ENCODE measurements around the gene PAMR1. TPM values are rescaled to one million over a fixed set of nuclear protein-coding genes. Genes with fewer than 3 reads are reported as not detected.

PAMR1 gene
- total RNA-seq, 1 donor from 2014 or later, result 0.82 TPM

DNA sequence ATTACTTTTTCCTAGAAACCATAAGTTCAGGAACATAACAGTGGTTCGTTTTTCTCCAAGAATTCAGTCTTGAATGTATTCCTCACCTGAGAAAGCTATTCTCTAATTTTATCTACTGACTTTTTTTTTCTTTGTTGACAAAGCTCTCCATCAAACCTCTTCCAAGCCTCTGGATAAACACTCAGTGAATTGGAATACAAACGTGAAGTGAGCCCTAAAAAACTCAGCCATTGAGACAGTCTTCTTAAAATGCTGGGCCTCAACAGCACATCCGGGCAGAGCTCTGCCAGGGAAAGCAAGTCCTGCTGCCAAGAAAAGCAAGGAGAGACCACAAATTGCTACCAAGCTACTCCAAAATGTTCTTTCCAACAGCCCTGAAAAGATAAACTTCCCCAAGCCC lies 98.3 kb downstream of the PAMR1 start:
- DNase-seq (ENCODE audit: low spot score), result no peak
- no peaks in the 10 kb centered on the region for H3K36me3 Mint-ChIP-seq (ENCODE audit: low read depth, unreplicated experiment)
- H3K9me3 Mint-ChIP-seq (ENCODE audit: unreplicated experiment), result no peaks in the 10 kb centered on the region
- H3K4me3 Mint-ChIP-seq (ENCODE audit: unreplicated experiment), result no peak overlapping the region
- no peak for TF ChIP-seq CTCF (IDR thresholded peaks at IDR 0.05; ENCODE audit: unreplicated experiment)
- no peaks in the 10 kb centered on the region for H3K27me3 Mint-ChIP-seq (ENCODE audit: unreplicated experiment)
- H3K27ac Mint-ChIP-seq (ENCODE audit: unreplicated experiment), result no peak overlapping the region
- H3K4me1 Mint-ChIP-seq (ENCODE audit: unreplicated experiment), result no peaks in the 10 kb centered on the region

DNA sequence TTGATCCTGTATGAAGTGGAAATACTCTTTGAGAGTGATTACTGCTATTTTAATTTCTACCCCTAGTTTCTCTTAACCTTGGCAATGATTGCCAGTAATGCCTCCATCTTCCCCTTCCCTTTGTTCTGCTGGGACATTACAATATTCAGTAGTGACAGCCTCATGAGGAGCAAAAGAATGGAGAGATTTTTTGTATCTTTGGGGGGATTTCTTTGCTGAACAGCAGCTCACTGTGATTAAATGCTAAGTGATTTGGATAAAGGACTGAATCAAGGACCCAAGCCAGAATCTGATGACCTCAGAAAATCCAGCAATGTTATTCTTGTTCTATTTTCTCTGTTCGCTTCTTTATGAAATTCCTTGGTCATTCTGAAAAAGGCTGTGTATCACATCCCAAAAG lies 99.1 kb downstream of the PAMR1 start:
- no peaks in the 10 kb centered on the region for H3K36me3 Mint-ChIP-seq (ENCODE audit: low read depth, unreplicated experiment)
- no peaks in the 10 kb centered on the region for H3K4me1 Mint-ChIP-seq (ENCODE audit: unreplicated experiment)
- no peaks in the 10 kb centered on the region for H3K27me3 Mint-ChIP-seq (ENCODE audit: unreplicated experiment)

GRCh38 chr11:35425603-35426212 lies 99.7 kb downstream of the PAMR1 start:
- TF ChIP-seq CTCF (IDR thresholded peaks at IDR 0.05; ENCODE audit: unreplicated experiment), result no peak
- DNase-seq (ENCODE audit: low spot score), result no peak
- Mint-ChIP-seq H3K27ac (ENCODE audit: unreplicated experiment) (no peak overlapping the region), H3K9me3 (ENCODE audit: unreplicated experiment) (no peaks in the 10 kb centered on the region), H3K4me3 (ENCODE audit: unreplicated experiment) (no peak overlapping the region), H3K4me1 (ENCODE audit: unreplicated experiment) (no peaks in the 10 kb centered on the region), H3K27me3 (ENCODE audit: unreplicated experiment) (peaks cover 4% of the 10 kb centered on the region), H3K36me3 (ENCODE audit: low read depth, unreplicated experiment) (no peaks in the 10 kb centered on the region)

More for the DNA sequence above, 99.1 kb downstream of the PAMR1 start:
- no peak for TF ChIP-seq CTCF (IDR thresholded peaks at IDR 0.05; ENCODE audit: unreplicated experiment)
- no peak overlapping the region for H3K27ac Mint-ChIP-seq (ENCODE audit: unreplicated experiment)
- no peaks in the 10 kb centered on the region for H3K9me3 Mint-ChIP-seq (ENCODE audit: unreplicated experiment)
- no peak for DNase-seq (ENCODE audit: low spot score)
- no peak overlapping the region for H3K4me3 Mint-ChIP-seq (ENCODE audit: unreplicated experiment)

GRCh38 chr11:35424157-35424940 lies 101.1 kb downstream of the PAMR1 start:
- Mint-ChIP-seq H3K9me3 (ENCODE audit: unreplicated experiment) (no peaks in the 10 kb centered on the region), H3K4me3 (ENCODE audit: unreplicated experiment) (no peak overlapping the region), H3K36me3 (ENCODE audit: low read depth, unreplicated experiment) (no peaks in the 10 kb centered on the region), H3K27ac (ENCODE audit: unreplicated experiment) (no peak overlapping the region), H3K27me3 (ENCODE audit: unreplicated experiment) (peaks cover 7% of the 10 kb centered on the region), H3K4me1 (ENCODE audit: unreplicated experiment) (peaks cover 5% of the 10 kb centered on the region)
- no peak for DNase-seq (ENCODE audit: low spot score)
- TF ChIP-seq CTCF (IDR thresholded peaks at IDR 0.05; ENCODE audit: unreplicated experiment), result no peak

DNA sequence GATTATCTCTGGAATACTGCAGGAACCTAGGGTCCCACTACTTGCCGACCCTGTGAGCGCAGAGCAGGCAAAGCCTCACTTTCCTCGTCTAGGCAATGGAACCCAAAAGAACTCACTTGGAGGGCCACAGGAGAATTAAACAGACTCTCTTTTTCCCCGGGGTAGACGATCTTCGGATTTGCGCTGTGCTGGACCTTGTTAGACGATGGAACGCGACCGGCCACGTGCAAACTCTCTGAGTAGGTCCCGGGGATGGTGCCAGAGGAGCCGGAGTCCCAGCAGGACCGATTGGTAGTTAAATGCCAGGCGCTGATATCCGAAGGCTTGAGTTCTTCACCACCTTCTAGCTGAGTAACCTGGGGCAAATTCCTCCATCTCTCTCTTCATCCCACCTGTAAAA lies 105.0 kb downstream of the PAMR1 start:
- no peak for DNase-seq (ENCODE audit: low spot score)
- Mint-ChIP-seq H3K27ac (ENCODE audit: unreplicated experiment) (no peak overlapping the region), H3K4me1 (ENCODE audit: unreplicated experiment) (peaks cover 10% of the 10 kb centered on the region), H3K9me3 (ENCODE audit: unreplicated experiment) (no peaks in the 10 kb centered on the region), H3K4me3 (ENCODE audit: unreplicated experiment) (peak overlapping the region; percentile 79), H3K27me3 (ENCODE audit: unreplicated experiment) (peaks cover 13% of the 10 kb centered on the region), H3K36me3 (ENCODE audit: low read depth, unreplicated experiment) (peaks cover 3% of the 10 kb centered on the region)
- TF ChIP-seq CTCF (IDR thresholded peaks at IDR 0.05; ENCODE audit: unreplicated experiment), result no peak
